ENCODE results near the gene LCE3A. TPM values are rescaled to one million over a fixed set of nuclear protein-coding genes. Genes with fewer than 3 reads are reported as not detected.
"Not testable (repeated sequence)": the region's sequence is repeated elsewhere in the genome, so short reads cannot be mapped to it uniquely, and the experiment has no call there.

Gene LCE3A
- total and polyA plus RNA-seq, 2 experiments from 2014 or later, result not detected

DNA sequence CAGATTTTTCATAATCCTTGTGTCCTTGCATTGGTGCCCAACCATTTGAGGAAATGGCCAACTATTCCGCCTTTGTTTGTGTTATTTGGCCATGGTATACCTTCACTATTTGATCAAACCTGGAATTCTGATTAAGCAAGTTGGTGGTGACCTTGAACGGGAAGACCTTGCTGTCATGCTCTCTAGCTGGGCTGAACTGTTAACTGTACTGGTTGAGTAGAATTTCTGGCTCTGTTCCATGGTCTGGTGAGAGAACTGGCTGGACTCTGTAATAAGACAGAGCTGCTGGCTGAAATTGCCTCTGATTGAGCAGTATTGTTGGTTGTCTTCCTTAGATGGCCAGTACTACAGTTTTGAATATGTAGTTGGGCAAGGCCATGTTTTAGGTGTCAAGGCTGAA is 25.9 kb downstream of the LCE3A start:
- H3K4me2 ChIP-seq, result no peak overlapping the region
- H3K9me3 ChIP-seq (ENCODE audit: low read depth), result no peaks in the 10 kb centered on the region
- WGBS (ENCODE audit: low lambda C conversion rate, missing lambda C conversion rate), result 45% methylated on average over 2 of the region's 2 CpGs

DNA sequence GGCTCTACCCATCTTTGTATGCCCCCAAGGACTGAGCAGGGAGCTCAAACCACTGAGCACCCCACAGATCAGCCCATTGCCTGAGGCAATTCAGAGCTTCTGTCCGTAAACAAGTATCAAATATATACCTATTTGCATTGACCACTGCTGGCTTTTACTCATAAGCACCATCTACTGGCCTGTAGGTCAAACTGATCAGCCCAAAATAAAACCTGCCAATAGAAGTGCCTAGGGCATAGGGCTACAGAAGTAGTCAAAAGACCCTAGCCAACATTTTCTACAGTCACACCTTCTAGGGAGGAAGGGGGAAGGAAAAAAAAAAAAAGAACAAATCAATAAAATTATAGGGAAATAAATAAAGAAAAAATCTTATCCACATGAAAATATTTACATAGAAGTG is 37.3 kb downstream of the LCE3A start:
- no peaks in the 10 kb centered on the region for H3K9me2 ChIP-seq (replicated peaks; ENCODE audit: insufficient read depth)
- no peak for DNase-seq (ENCODE audit: low spot score)
- H3K36me3 ChIP-seq (replicated peaks; ENCODE audit: insufficient read depth, low read depth), result no peaks in the 10 kb centered on the region
- no peak for TF ChIP-seq EZH2phosphoT487 (IDR thresholded peaks at IDR 0.05; ENCODE audit: low read depth, severe bottlenecking, unreplicated experiment)
- TF ChIP-seq EZH2 (IDR thresholded peaks at IDR 0.05; ENCODE audit: borderline replicate concordance), result no peak
- no peak for TF ChIP-seq CTCF (IDR thresholded peaks at IDR 0.05; ENCODE audit: poor library complexity)
- H3K4me2 ChIP-seq, result no peak overlapping the region
- H3K27me3 ChIP-seq, result no peaks in the 10 kb centered on the region
- H3K9me3 ChIP-seq (ENCODE audit: low read depth), result no peaks in the 10 kb centered on the region
- H3K4me1 ChIP-seq (ENCODE audit: insufficient read depth), result no peaks in the 10 kb centered on the region
- no peak overlapping the region for H2AFZ ChIP-seq
- WGBS (ENCODE audit: low lambda C conversion rate, missing lambda C conversion rate), result 67% methylated on average over 1 of the region's 1 CpG
- no peak overlapping the region for H3K4me3 ChIP-seq
- no peaks in the 10 kb centered on the region for H4K20me1 ChIP-seq (ENCODE audit: insufficient read depth, poor library complexity, severe bottlenecking)
- no peaks in the 10 kb centered on the region for H3K79me2 ChIP-seq
- no peak overlapping the region for H3K27ac ChIP-seq

More for the DNA sequence above, 25.9 kb downstream of the LCE3A start:
- no peaks in the 10 kb centered on the region for H3K36me3 ChIP-seq (replicated peaks; ENCODE audit: insufficient read depth, low read depth)
- no peak for DNase-seq (ENCODE audit: low spot score)
- H3K79me2 ChIP-seq, result no peaks in the 10 kb centered on the region
- TF ChIP-seq EZH2 (IDR thresholded peaks at IDR 0.05; ENCODE audit: borderline replicate concordance) (no peak), EZH2phosphoT487 (IDR thresholded peaks at IDR 0.05; ENCODE audit: low read depth, severe bottlenecking, unreplicated experiment) (no peak), CTCF (IDR thresholded peaks at IDR 0.05; ENCODE audit: poor library complexity) (no peak)
- no peaks in the 10 kb centered on the region for H3K9me2 ChIP-seq (replicated peaks; ENCODE audit: insufficient read depth)
- H3K4me3 ChIP-seq, result no peak overlapping the region
- no peaks in the 10 kb centered on the region for H4K20me1 ChIP-seq (ENCODE audit: insufficient read depth, poor library complexity, severe bottlenecking)
- no peaks in the 10 kb centered on the region for H3K4me1 ChIP-seq (ENCODE audit: insufficient read depth)
- H2AFZ ChIP-seq, result no peak overlapping the region
- H3K27me3 ChIP-seq, result no peaks in the 10 kb centered on the region
- H3K27ac ChIP-seq, result no peak overlapping the region

- 50% methylated on average over 1 of the region's 1 CpG for WGBS (ENCODE audit: low lambda C conversion rate, missing lambda C conversion rate)
- Histone ChIP-seq H3K9me2 (replicated peaks; ENCODE audit: insufficient read depth) (no peaks in the 10 kb centered on the region), H3K27ac (no peak overlapping the region), H3K4me1 (ENCODE audit: insufficient read depth) (no peaks in the 10 kb centered on the region), H3K9me3 (ENCODE audit: low read depth) (no peaks in the 10 kb centered on the region), H3K36me3 (replicated peaks; ENCODE audit: insufficient read depth, low read depth) (no peaks in the 10 kb centered on the region), H2AFZ (no peak overlapping the region), H3K4me3 (no peak overlapping the region), H4K20me1 (ENCODE audit: insufficient read depth, poor library complexity, severe bottlenecking) (no peaks in the 10 kb centered on the region), H3K4me2 (no peak overlapping the region), H3K27me3 (no peaks in the 10 kb centered on the region), H3K79me2 (no peaks in the 10 kb centered on the region)
- TF ChIP-seq EZH2phosphoT487 (IDR thresholded peaks at IDR 0.05; ENCODE audit: low read depth, severe bottlenecking, unreplicated experiment) (no peak), CTCF (IDR thresholded peaks at IDR 0.05; ENCODE audit: poor library complexity) (no peak), EZH2 (IDR thresholded peaks at IDR 0.05; ENCODE audit: borderline replicate concordance) (no peak)
- DNase-seq (ENCODE audit: low spot score), result no peak
These were observed 40.3 kb downstream of the LCE3A start for GRCh38 chr1:152582647-152583046.

DNA sequence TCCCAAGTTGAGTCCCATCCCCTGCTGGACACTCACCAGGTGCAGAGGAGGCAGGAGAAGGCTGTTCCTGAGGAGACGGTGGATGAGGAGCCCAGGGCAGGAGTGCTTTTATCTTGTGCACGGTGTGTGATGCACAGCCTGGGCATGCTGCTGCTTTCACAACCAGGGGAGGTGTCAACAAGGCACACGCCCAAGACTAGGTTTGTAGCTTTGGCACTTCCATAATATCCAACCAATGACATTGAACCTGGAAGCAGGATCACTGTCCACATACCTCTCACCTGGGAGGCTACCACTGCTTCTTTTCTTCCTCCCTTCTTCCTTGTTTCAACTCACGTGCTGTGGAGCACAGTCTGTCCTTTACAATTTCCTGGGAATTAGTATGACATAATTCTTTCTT is 42.5 kb downstream of the LCE3A start, which contains the start of gene LCE3D:
TSS of gene LCE3D (minus strand) at position 84 of the 400 bp plus-strand sequence. CDS start 580 bp downstream, outside the sequence.
- H3K4me2 ChIP-seq, result no peak within 1 kb of the TSS
- no peaks in the 10 kb centered on the region for H3K4me1 ChIP-seq (ENCODE audit: insufficient read depth)
- H3K27me3 ChIP-seq, result no peaks in the 10 kb centered on the region
- H4K20me1 ChIP-seq (ENCODE audit: insufficient read depth, poor library complexity, severe bottlenecking), result no peaks in the 10 kb centered on the region
- whole genome bisulfite sequencing (ENCODE audit: low lambda C conversion rate, missing lambda C conversion rate), result 46% methylated on average over 4 of the region's 4 CpGs
- H3K9me3 ChIP-seq (ENCODE audit: low read depth), result no peaks in the 10 kb centered on the region
- H3K79me2 ChIP-seq, result no peaks in the 10 kb centered on the region
- TF ChIP-seq EZH2phosphoT487 (IDR thresholded peaks at IDR 0.05; ENCODE audit: low read depth, severe bottlenecking, unreplicated experiment) (no peak), CTCF (IDR thresholded peaks at IDR 0.05; ENCODE audit: poor library complexity) (no peak), EZH2 (IDR thresholded peaks at IDR 0.05; ENCODE audit: borderline replicate concordance) (no peak)
- no peak within 1 kb of the TSS for H3K4me3 ChIP-seq
- H3K9me2 ChIP-seq (replicated peaks; ENCODE audit: insufficient read depth), result no peaks in the 10 kb centered on the region
- no peak within 1 kb of the TSS for H2AFZ ChIP-seq
- no peaks in the 10 kb centered on the region for H3K36me3 ChIP-seq (replicated peaks; ENCODE audit: insufficient read depth, low read depth)
- no peak within 1 kb of the TSS for H3K27ac ChIP-seq
- DNase-seq (ENCODE audit: low spot score), result no peak

GRCh38 chr1:152579526-152579925 is 43.4 kb downstream of the LCE3A start:
- not testable (repeated sequence) for H3K4me3 ChIP-seq; H3K4me2 ChIP-seq; H3K27me3 ChIP-seq; H4K20me1 ChIP-seq (ENCODE audit: insufficient read depth, poor library complexity, severe bottlenecking); DNase-seq (ENCODE audit: low spot score); H3K36me3 ChIP-seq (replicated peaks; ENCODE audit: insufficient read depth, low read depth); H3K4me1 ChIP-seq (ENCODE audit: insufficient read depth); H3K79me2 ChIP-seq; H2AFZ ChIP-seq; H3K9me2 ChIP-seq (replicated peaks; ENCODE audit: insufficient read depth); H3K27ac ChIP-seq; H3K9me3 ChIP-seq (ENCODE audit: low read depth)
- WGBS (ENCODE audit: low lambda C conversion rate, missing lambda C conversion rate), result 74% methylated on average over 9 of the region's 9 CpGs

All from hepatocyte (in vitro differentiated cells).